IMR-90 (cell line): ENCODE data around the gene DUSP28.

Source experiments
- CEBPB ChIP-seq: IDR thresholded peaks from 2 replicates; pipeline ENCODE4 v1.6.1; 2012; ENCODE audit warnings: low read depth, low read length, improper control_type of control experiment
- CTCF ChIP-seq: conservative IDR thresholded peaks from 2 replicates; pipeline ENCODE4 v1.5.1; 2012; ENCODE audit warnings: mild to moderate bottlenecking, low read depth, low read length, improper control_type of control experiment
- MAZ ChIP-seq: IDR thresholded peaks from 2 replicates; pipeline ENCODE4 v1.6.1; 2012; ENCODE audit warnings: low read depth, mild to moderate bottlenecking, low read length, improper control_type of control experiment, moderate library complexity, borderline replicate concordance
- NFE2L2 ChIP-seq: fragments of 150-350 bp; IDR thresholded peaks from 2 replicates; pipeline ENCODE4 v1.6.1; 2016; ENCODE audit warnings: low read depth, mild to moderate bottlenecking, low read length
- POLR2A ChIP-seq: IDR thresholded peaks from 2 replicates; pipeline ENCODE4 v1.6.1; 2012; ENCODE audit warnings: mild to moderate bottlenecking, low read depth, low read length
- RAD21 ChIP-seq: IDR thresholded peaks from 2 replicates; pipeline ENCODE4 v1.6.1; 2012; ENCODE audit warnings: low read length, improper control_type of control experiment
- RFX5 ChIP-seq: IDR thresholded peaks from 2 replicates; pipeline ENCODE4 v1.8.0; 2012; ENCODE audit warnings: low read depth, mild to moderate bottlenecking, low read length, moderate library complexity

GRCh38 chr2:240554767-240555493, 5.2 kb upstream of the DUSP28 start:
- TF ChIP-seq POLR2A (no peak), CTCF (no peak), RAD21 (no peak), MAZ (no peak), NFE2L2 (no peak), RFX5 (no peak), CEBPB (no peak)
